Astrocyte of the hippocampus (primary cell): ENCODE measurements around the gene GATAD2A.
"Not testable (repeated sequence)": the region's sequence is repeated elsewhere in the genome, so short reads cannot be mapped to it uniquely, and the experiment has no call there.

Experiments
- DNase-seq: peaks from one replicate; pipeline ENCODE4 v3.0.0; 2011; ENCODE audit warnings: low read depth, low spot score

Gene GATAD2A

GRCh38 chr19:19387108-19387507 is 18.4 kb upstream of the GATAD2A start:
- no peak for DNase-seq

DNA sequence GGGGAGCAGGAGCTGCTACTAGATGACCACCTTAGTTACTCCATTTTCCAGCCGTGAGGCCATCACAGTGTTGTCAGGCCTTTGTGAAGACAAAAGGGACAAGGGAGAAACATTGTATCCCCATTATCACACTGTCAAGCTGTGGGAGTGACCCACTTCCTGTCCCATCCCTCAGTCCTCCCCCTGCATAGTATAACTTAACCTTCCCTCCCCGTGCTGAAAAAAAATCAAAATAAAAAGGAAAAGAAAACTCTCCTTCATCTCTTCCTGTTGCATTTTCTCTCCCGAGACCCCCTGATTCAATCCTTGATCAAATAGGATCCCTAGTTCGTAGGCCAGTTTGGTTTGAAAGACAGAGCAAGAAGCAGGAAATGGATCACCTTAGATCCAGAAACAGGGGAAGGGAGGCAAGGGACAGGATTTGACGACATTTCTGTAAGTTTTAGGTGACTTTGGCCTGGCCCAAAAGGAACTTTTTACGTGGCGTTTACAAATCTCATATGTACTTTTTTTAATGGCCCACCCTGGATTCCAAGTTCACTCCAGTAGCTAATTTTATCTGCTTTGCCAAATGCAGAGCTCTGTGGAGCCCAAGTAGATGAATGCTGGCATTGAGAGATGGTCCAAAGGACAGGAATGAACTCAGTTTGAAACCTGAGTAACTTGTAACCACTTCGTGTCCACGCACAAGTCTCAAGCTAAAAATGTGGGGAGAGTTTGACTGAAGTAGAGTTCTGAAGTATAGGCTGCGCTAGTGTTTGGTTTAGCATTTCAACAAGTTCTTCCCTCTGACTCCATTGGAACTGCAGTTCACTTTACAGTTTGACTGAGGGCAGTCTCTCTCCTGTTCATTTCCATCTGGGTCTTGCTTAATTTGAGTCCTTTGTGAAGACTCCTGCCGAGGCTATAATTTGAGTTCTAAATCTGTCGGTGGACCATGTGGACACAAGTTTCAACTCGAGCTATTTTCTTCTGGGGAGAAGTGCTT is 16.6 kb upstream of the GATAD2A start:
- no peak for DNase-seq

DNA sequence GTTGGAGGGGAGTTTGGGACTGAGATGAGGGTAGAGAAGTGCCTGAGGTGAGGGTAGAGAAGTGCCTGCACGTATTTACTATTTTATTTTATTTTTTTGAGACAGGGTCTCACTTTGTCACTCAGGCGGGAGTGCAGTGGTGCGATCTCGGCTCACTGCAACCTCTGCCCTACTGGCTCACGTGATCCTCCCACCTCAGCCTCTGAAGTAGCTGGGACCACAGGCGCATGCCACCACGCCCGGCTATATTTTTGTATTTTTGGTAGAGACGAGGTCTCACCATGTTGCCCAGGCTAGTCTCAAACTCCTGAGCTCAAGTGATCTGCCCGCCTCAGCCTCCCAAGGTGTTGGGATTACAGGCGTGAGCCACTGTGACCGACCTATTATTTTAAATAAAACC is 15.8 kb upstream of the GATAD2A start:
- DNase-seq = not testable (repeated sequence)

DNA sequence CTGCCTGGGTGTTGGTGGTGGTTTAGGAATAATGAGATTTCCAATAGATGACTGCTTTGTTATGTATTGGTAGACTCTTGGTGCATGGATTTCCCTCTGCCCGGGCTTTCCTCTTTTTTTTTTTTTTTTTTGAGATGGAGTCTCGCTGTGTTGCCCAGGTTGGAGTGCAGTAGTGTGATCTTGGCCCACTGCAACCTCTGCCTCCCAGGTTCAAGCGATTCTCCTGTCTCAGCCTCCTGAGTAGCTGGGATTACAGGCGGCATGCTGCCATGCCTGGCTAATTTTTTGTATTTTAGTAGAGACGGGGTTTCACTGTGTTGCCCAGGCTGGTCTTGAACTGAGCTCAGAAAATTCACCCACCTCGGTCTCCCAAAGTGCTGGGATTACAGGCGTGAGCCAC is 11.1 kb upstream of the GATAD2A start:
- not testable (repeated sequence) for DNase-seq

- no peak for DNase-seq
Measured at GRCh38 chr19:19399733-19400433, 5.6 kb upstream of the GATAD2A start.

DNA sequence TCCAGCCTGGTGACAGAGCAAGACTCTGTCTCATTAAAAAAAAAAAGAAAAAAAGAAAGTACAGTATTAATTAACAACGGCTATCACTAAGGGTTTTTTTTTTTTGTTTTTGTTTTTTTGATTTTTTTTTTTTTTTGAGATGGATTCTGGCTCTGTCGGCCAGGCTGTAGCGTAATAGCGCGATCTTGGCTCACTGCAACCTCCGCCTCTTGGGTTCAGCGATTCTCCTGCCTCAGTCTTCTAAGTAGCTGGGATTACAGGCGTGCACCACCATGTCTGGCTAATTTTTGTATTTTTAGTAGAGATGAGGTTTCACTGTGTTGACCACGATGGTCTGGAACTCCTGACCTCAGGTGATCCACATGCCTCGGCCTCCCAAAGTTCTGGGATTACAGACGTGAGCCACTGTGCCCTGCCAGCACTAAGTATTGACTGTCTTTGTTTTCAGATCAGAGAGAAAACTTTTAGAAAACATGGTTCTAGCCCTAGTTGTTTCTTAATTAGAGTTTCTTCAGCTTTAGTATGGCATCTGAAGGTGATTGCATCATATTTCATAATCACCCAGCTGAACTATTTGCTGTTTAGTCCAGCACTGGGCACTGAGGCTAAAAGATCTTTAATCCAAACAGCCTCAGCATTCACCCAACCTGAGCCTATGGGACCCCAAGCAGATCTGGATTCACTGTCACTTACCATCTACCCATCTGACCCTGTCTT is 2.7 kb upstream of the GATAD2A start:
- DNase-seq = no peak

DNA sequence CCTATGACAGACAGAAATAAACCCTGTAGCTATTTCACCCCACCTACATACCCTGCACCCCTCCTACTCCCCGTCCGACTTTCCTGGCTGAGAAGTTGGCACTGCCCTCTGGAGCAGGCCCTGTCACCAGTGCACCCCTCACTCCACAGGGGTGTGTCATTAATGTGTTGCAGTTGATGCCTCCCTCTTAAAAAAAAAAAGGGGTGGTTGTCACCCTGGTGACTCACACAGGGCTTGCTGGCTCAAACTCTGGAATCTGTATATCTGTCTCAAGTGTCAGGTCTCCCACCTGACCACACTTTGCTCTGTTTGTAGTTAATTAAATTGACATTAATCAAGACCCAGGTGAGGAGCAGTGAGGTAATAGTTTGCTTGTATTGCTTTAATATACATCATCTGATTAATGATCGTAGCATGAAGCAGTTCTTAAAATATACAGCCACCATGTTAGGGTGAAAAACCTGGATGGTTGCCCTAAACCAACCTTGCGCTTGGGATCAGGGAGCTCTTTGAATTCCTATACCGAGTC is 2.0 kb upstream of the GATAD2A start:
- DNase-seq = peak; percentile 41

DNA sequence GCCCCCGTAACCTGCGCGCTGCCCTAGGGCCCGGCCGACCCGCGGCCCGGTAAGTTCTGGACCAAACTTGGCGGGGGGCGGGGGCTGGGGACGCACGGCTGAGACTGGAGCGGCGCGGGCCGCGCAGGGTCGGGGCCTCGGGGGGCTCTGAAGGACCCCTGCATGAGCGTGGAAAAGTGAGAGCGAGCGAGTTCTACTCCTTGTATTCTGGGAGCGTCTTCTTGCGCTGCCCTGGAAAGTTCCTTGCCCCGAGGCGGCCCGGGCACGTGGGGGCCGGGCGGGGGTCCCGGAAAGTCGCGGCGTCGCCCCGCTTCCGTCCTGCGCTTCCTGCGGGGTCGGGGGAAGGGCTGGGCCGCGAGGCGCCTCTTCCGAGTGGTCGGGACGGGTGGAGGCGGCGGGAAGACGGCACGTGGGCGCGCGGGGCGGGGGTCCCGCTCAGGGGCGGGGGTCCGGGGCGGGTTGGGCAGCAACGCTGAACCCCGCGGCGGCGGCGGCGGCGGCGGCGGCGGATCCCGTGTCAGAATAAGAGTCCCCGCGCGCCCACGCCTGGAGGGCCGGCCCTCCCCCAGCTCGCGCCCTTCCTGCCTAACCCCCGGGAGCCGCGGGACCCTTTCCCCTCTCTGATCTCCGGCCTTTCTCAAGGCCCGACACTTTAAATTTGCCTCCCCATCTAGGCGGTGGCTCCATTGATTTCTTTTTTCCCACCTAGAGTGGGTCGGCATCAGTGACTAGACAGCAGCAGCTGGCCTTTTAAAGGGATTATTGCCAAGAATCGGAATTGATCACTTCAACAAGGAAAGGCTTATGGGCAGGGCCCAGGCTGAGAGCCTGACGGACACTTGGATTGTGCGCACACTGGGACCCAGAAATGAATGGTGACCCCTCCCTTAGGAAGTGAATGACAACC is 749 bp downstream of the GATAD2A start:
- peak; percentile 63 for DNase-seq

- peak; percentile 63 for DNase-seq
Measured at GRCh38 chr19:19406878-19407632, 1.6 kb downstream of the GATAD2A start.

- no peak for DNase-seq
Measured at GRCh38 chr19:19407633-19407930, 2.1 kb downstream of the GATAD2A start.

DNA sequence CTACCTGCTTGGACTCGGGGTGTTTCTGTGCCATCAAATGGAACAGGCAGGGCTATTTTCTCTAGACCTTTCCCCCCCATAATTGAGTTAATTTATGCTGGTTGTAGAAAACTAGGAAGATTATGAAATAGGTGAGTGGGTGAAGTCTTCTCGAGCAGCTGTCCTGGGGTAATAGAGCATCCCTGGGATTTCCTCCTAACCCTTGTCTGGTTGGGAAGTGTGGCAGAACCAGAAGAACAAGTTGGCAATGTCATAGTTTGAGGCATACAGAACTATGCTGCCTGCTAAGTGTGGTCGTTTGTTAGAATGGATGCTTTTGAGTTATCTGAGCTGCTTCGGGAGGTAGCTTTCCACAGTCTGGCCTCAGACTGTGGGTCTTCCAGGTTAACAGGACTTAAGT is 3.7 kb downstream of the GATAD2A start:
- DNase-seq = no peak

GRCh38 chr19:19409631-19410030 is 4.2 kb downstream of the GATAD2A start:
- DNase-seq = no peak

- DNase-seq = no peak
Measured at GRCh38 chr19:19410553-19411550, 5.4 kb downstream of the GATAD2A start.

- DNase-seq = no peak
Measured at GRCh38 chr19:19416280-19416679, 10.8 kb downstream of the GATAD2A start.

GRCh38 chr19:19417046-19417445 is 11.6 kb downstream of the GATAD2A start:
- DNase-seq = no peak

GRCh38 chr19:19417628-19418245 is 12.3 kb downstream of the GATAD2A start:
- no peak for DNase-seq

- DNase-seq = peak; percentile 32
Measured at GRCh38 chr19:19418555-19419260, 13.2 kb downstream of the GATAD2A start.
